HepG2 (cell line): Measurements from ENCODE around the gene SPECC1L. TPM values are rescaled to one million over a fixed set of nuclear protein-coding genes. Genes with fewer than 3 reads are reported as not detected.

Experiments used
- ATAC-seq: fragments of 200-7000 bp; cut with Tn5 transposase; 3 replicates; pipeline ENCODE4 v1.9.1; 2020; ENCODE audit warnings: mild to moderate bottlenecking, moderate library complexity
- BruUV-seq: library from RNA; stranded (reverse); fragments of 400-500 nt; replicated peaks from 2 replicates; lab custom pipeline; 2021; lab: Mats Ljungman, UMichigan
- CTCF ChIA-PET: fragments of 300-600 bp; formaldehyde crosslinking; extraction: SDS; loops from one replicate; lab custom pipeline; 2021; ENCODE audit warnings: low total read pairs, inconsistent platforms, low intra/inter-chr PET ratio; lab: Yijun Ruan, JAX
- POLR2A ChIA-PET: fragments of 350-600 bp; sonication (Branson Sonifier 250); formaldehyde crosslinking; loops from one replicate; lab custom pipeline; 2020; ENCODE audit warnings: antibody characterized with exemption, inconsistent platforms; lab: Yijun Ruan, JAX
- DNase-seq: peaks from one replicate; pipeline ENCODE4 v3.0.0-alpha.2; 2015; ENCODE audit warnings: low spot score
- FAIRE-seq: peaks from 3 replicates; lab custom pipeline; 2011; peaks lifted over from hg19 to GRCh38; lab: Jason Lieb, UNC
- H2AFZ ChIP-seq: one replicate; pipeline ENCODE4 v1.6.1; 2011; ENCODE audit warnings: low read length, inconsistent platforms
- H3K27ac ChIP-seq: fragments of 300-600 bp; 3 replicates; pipeline ENCODE4 v1.8.0; 2011; ENCODE audit warnings: mixed run types, mild to moderate bottlenecking, mixed read lengths, low read length, inconsistent platforms; ENCODE audit not compliant: insufficient read depth; ENCODE audit errors: extremely low read length
- H3K27me3 ChIP-seq, 2 experiments: fragments of 200-600 bp in 1 of 2; 2 replicates in 1 of 2; 3 replicates in 1 of 2; pipeline versions ENCODE4 v1.6.0 to v1.8.0; 2011; ENCODE audit warnings: low read length in 2 of 2, mild to moderate bottlenecking in 2 of 2, moderate library complexity in 2 of 2, inconsistent platforms in 1 of 2; ENCODE audit not compliant: insufficient read depth in 2 of 2, control insufficient read depth in 1 of 2
- H3K36me3 ChIP-seq, 2 experiments: fragments of 200-600 bp in 1 of 2; replicated peaks in 1 of 2; 2 replicates in 1 of 2; 3 replicates in 1 of 2; pipeline versions ENCODE4 v1.5.1 to v1.8.0; 2011; ENCODE audit warnings: low read length in 2 of 2, inconsistent platforms in 1 of 2; ENCODE audit not compliant: insufficient read depth in 2 of 2, control insufficient read depth in 1 of 2
- H3K4me1 ChIP-seq: 2 replicates; pipeline ENCODE4 v1.5.1; 2012; ENCODE audit warnings: low read length, inconsistent platforms; ENCODE audit not compliant: insufficient read depth
- H3K4me2 ChIP-seq: 2 replicates; pipeline ENCODE4 v1.6.0; 2011; ENCODE audit warnings: low read depth, low read length, inconsistent platforms
- H3K4me3 ChIP-seq, 3 experiments: fragments of 200-600 bp in 1 of 3; sonication (generic), shearing (Covaris generic) in 1 of 3; replicated peaks in 1 of 3; 2 replicates each; pipeline ENCODE4 v1.5.1; 2011 to 2016; ENCODE audit warnings: low read length in 3 of 3, inconsistent platforms in 2 of 3, low read depth in 2 of 3, mild to moderate bottlenecking in 2 of 3, control low read depth in 1 of 3, mixed read lengths in 1 of 3; ENCODE audit not compliant: insufficient read depth in 1 of 3
- H3K79me2 ChIP-seq: one replicate; pipeline ENCODE4 v1.6.1; 2011; ENCODE audit warnings: low read length, inconsistent platforms; ENCODE audit not compliant: insufficient read depth
- H3K9ac ChIP-seq: 2 replicates; pipeline ENCODE4 v1.6.0; 2011; ENCODE audit warnings: mild to moderate bottlenecking, low read depth, low read length, inconsistent platforms; ENCODE audit not compliant: insufficient read depth
- H3K9me3 ChIP-seq: 2 replicates; pipeline ENCODE4 v1.5.1; 2012; ENCODE audit warnings: mild to moderate bottlenecking, low read length
- H4K20me1 ChIP-seq: 2 replicates; pipeline ENCODE4 v1.6.0; 2011; ENCODE audit warnings: inconsistent platforms, mild to moderate bottlenecking, low read length, moderate library complexity; ENCODE audit not compliant: insufficient read depth
- CSRNP1 ChIP-seq: sonication (generic); formaldehyde crosslinking; IDR thresholded peaks from 2 replicates; pipeline ENCODE4 v1.8.1; 2023; ENCODE audit warnings: mild to moderate bottlenecking, missing genetic modification reagents
- FOSL2 ChIP-seq: sonication (generic); formaldehyde crosslinking; IDR thresholded peaks from 2 replicates; pipeline ENCODE4 v1.4.0; 2020; ENCODE audit warnings: missing genetic modification reagents
- MXD1 ChIP-seq: sonication (generic); formaldehyde crosslinking; IDR thresholded peaks from 2 replicates; pipeline ENCODE4 v1.4.0; 2020; ENCODE audit warnings: mild to moderate bottlenecking, missing genetic modification reagents
- NCOR1 ChIP-seq: fragments of 200-600 bp; sonication (generic); IDR thresholded peaks from 2 replicates; pipeline ENCODE4 v1.7.0; 2017; ENCODE audit warnings: antibody characterized with exemption, low read length, borderline replicate concordance
- ZFX ChIP-seq: sonication (generic); formaldehyde crosslinking; IDR thresholded peaks from 2 replicates; pipeline ENCODE4 v1.4.0; 2020; ENCODE audit warnings: mild to moderate bottlenecking, low read depth, missing genetic modification reagents, moderate library complexity
- ZNF687 ChIP-seq: sonication (generic); formaldehyde crosslinking; IDR thresholded peaks from 2 replicates; pipeline ENCODE4 v1.5.1; 2020; ENCODE audit warnings: mild to moderate bottlenecking, missing genetic modification reagents, moderate library complexity
- ZNF788 ChIP-seq: sonication (generic); formaldehyde crosslinking; IDR thresholded peaks from 2 replicates; pipeline ENCODE4 v1.5.0; 2020; ENCODE audit warnings: mild to moderate bottlenecking, missing genetic modification reagents, borderline replicate concordance
- WGBS: methylation state at CpG from one replicate; pipeline ENCODE4 v1.1.6; 2017; ENCODE audit warnings: low lambda C conversion rate; 5-methylcytosine and 5-hydroxymethylcytosine counted together
- in situ Hi-C: cut with HindIII; loops from 2 replicates; pipeline ENCODE4 v1.10.0; 2017; ENCODE audit warnings: low pct_unique_long_range_greater_than_20kb; ENCODE audit not compliant: extremely low pct_ligation_motif_present
- intact Hi-C: fragments of 100-400 bp; cut with micrococcal nuclease; formaldehyde crosslinking; loops from one replicate; pipeline ENCODE4 v1.10.0; 2022; ENCODE audit not compliant: unreplicated experiment
- polyA plus RNA-seq, 8 experiments: library from polyadenylated mRNA; depleted of rRNA in 3 of 8; stranded (reverse) in 7 of 8; unstranded in 1 of 8; fragments of >200 nt; fragmentation: Illumina TruSeq in 4 of 8; extraction: Trizol in 4 of 8; gene quantifications; 2 replicates each; pipeline versions ENCODE4 v1.2.1 to v1.2.3, GENCODE V29; 2011 to 2016; ENCODE audit warnings: low read depth in 4 of 8, missing spikeins in 1 of 8, mixed read lengths in 1 of 8; ENCODE audit not compliant: insufficient read depth in 1 of 8
- total RNA-seq, 5 experiments: library from RNA; depleted of rRNA; stranded (reverse); fragments of >200 nt; fragmentation: Illumina TruSeq; extraction: Trizol; gene quantifications; 2 replicates each; pipeline ENCODE4 v1.2.3, GENCODE V29; 2016; ENCODE audit warnings: low read depth in 1 of 5

The SPECC1L gene
- total and polyA plus RNA-seq, 2 of the 13 experiments (the other 11 are each of a cell fraction or from before 2014, with no cell fraction given) = 14.1 to 30.3 TPM

GRCh38 chr22:24232725-24233124 lies 37.9 kb upstream of the SPECC1L start:
- H3K9ac ChIP-seq = no peak overlapping the region
- no peaks in the 10 kb centered on the region for H3K9me3 ChIP-seq
- H2AFZ ChIP-seq = no peak overlapping the region
- ATAC-seq (no peak), DNase-seq (no peak), FAIRE-seq (no peak)
- H3K4me3 ChIP-seq = no peak overlapping the region
- POLR2A ChIA-PET = no interaction called here
- H3K36me3 ChIP-seq = no peaks in the 10 kb centered on the region
- H3K27me3 ChIP-seq = no peaks in the 10 kb centered on the region
- no peaks in the 10 kb centered on the region for H4K20me1 ChIP-seq
- H3K4me1 ChIP-seq = peaks cover 20% of the 10 kb centered on the region
- H3K4me2 ChIP-seq = no peak overlapping the region
- in situ Hi-C loops = no loop called here
- H3K27ac ChIP-seq = no peak overlapping the region
- BruUV-seq = no TSS peak
- WGBS = 85% methylated on average over 12 of the region's 15 CpGs
- CTCF ChIA-PET = no interaction called here
- TF ChIP-seq MXD1 (CRISPR knock-in tag) = no peak
- TF ChIP-seq ZFX (CRISPR knock-in tag) = no peak
- TF ChIP-seq NCOR1 = no peak
- no peak for TF ChIP-seq ZNF788
- no peak for TF ChIP-seq CSRNP1 (CRISPR knock-in tag)
- peak; percentile 18; the same call in 1 of the 2 replicates for TF ChIP-seq ZNF687 (CRISPR knock-in tag)
- no peak for TF ChIP-seq FOSL2 (CRISPR knock-in tag)
- intact Hi-C loops = no loop called here
- H3K79me2 ChIP-seq = no peaks in the 10 kb centered on the region
